HepG2 (cell line): ENCODE data around the gene NRBF2. TPM values are rescaled to one million over a fixed set of nuclear protein-coding genes. Genes with fewer than 3 reads are reported as not detected.

Source experiments
- ELF1 ChIP-seq: sonication (generic); formaldehyde crosslinking; IDR thresholded peaks from 2 replicates; pipeline ENCODE4 v1.4.0; 2020; ENCODE audit warnings: missing genetic modification reagents
- ETV5 ChIP-seq: IDR thresholded peaks from 2 replicates; pipeline ENCODE4 v1.6.1; 2018; ENCODE audit warnings: missing biosample characterization, missing genetic modification reagents, inconsistent platforms, borderline replicate concordance
- NAIF1 ChIP-seq: sonication (generic); formaldehyde crosslinking; IDR thresholded peaks from 2 replicates; pipeline ENCODE4 v1.5.0; 2020; ENCODE audit warnings: mild to moderate bottlenecking, missing genetic modification reagents, borderline replicate concordance
- RFXANK ChIP-seq: IDR thresholded peaks from 2 replicates; pipeline ENCODE4 v1.6.1; 2016
- SKI ChIP-seq: fragments of 450-650 bp; IDR thresholded peaks from one replicate; pipeline ENCODE4 v1.6.1; 2018; ENCODE audit warnings: mild to moderate bottlenecking; ENCODE audit not compliant: partially characterized antibody
- SNRNP70 ChIP-seq: fragments of 200-400 bp; formaldehyde crosslinking; IDR thresholded peaks from 2 replicates; pipeline ENCODE4 v1.6.1; 2017; ENCODE audit warnings: mild to moderate bottlenecking, low read depth, low read length, moderate library complexity
- SP2 ChIP-seq: sonication (generic); formaldehyde crosslinking; IDR thresholded peaks from 2 replicates; pipeline ENCODE4 v1.5.1; 2020; ENCODE audit warnings: mild to moderate bottlenecking, missing genetic modification reagents
- TBX3 ChIP-seq: fragments of 450-650 bp; IDR thresholded peaks from 2 replicates; pipeline ENCODE4 v1.6.1; 2017; ENCODE audit warnings: antibody characterized with exemption, mild to moderate bottlenecking, inconsistent platforms, borderline replicate concordance
- ZBTB7A ChIP-seq: sonication (generic); formaldehyde crosslinking; IDR thresholded peaks from 2 replicates; pipeline ENCODE4 v1.8.0; 2022; ENCODE audit warnings: mild to moderate bottlenecking, missing genetic modification reagents
- ZFYVE20 ChIP-seq: sonication (generic); formaldehyde crosslinking; IDR thresholded peaks from 2 replicates; pipeline ENCODE4 v1.8.0; 2023; ENCODE audit warnings: low read depth, mild to moderate bottlenecking, moderate library complexity, missing genetic modification reagents, borderline replicate concordance
- ZMAT3 ChIP-seq: sonication (generic); formaldehyde crosslinking; conservative IDR thresholded peaks from 2 replicates; pipeline ENCODE4 v1.7.0; 2021; ENCODE audit warnings: missing genetic modification reagents
- ZNF432 ChIP-seq: sonication (generic); formaldehyde crosslinking; IDR thresholded peaks from 2 replicates; pipeline ENCODE4 v1.5.0; 2020; ENCODE audit warnings: missing genetic modification reagents, mild to moderate bottlenecking, borderline replicate concordance
- ZNF569 ChIP-seq: sonication (generic); formaldehyde crosslinking; IDR thresholded peaks from 2 replicates; pipeline ENCODE4 v1.5.0; 2020; ENCODE audit warnings: mild to moderate bottlenecking, missing genetic modification reagents, moderate library complexity, borderline replicate concordance
- ZSCAN9 ChIP-seq: IDR thresholded peaks from 2 replicates; pipeline ENCODE4 v1.6.1; 2016; ENCODE audit warnings: borderline replicate concordance
- polyA plus RNA-seq, 8 experiments: library from polyadenylated mRNA; depleted of rRNA in 3 of 8; stranded (reverse) in 7 of 8; unstranded in 1 of 8; fragments of >200 nt; fragmentation: Illumina TruSeq in 4 of 8; extraction: Trizol in 4 of 8; gene quantifications; 2 replicates each; pipeline versions ENCODE4 v1.2.1 to v1.2.3, GENCODE V29; 2011 to 2016; ENCODE audit warnings: low read depth in 4 of 8, missing spikeins in 1 of 8, mixed read lengths in 1 of 8; ENCODE audit not compliant: insufficient read depth in 1 of 8
- total RNA-seq, 5 experiments: library from RNA; depleted of rRNA; stranded (reverse); fragments of >200 nt; fragmentation: Illumina TruSeq; extraction: Trizol; gene quantifications; 2 replicates each; pipeline ENCODE4 v1.2.3, GENCODE V29; 2016; ENCODE audit warnings: low read depth in 1 of 5
- TF ChIP-seq, protein P1 (sequence below): sonication (generic); formaldehyde crosslinking; IDR thresholded peaks from 2 replicates; pipeline ENCODE4 v1.4.0; 2020; ENCODE audit warnings: missing genetic modification reagents, low read depth, mild to moderate bottlenecking, borderline replicate concordance
- TF ChIP-seq, protein P2 (sequence below): sonication (generic); formaldehyde crosslinking; IDR thresholded peaks from 2 replicates; pipeline ENCODE4 v1.4.0; 2020; ENCODE audit warnings: missing genetic modification reagents
- TF ChIP-seq, protein P3 (sequence below): conservative IDR thresholded peaks from 2 replicates; pipeline ENCODE4 v1.6.1; 2018; ENCODE audit warnings: missing genetic modification reagents
- TF ChIP-seq, protein P4 (sequence below), 2 experiments: sonication (generic) in 1 of 2; formaldehyde crosslinking in 1 of 2; IDR thresholded peaks; 2 replicates each; pipeline versions ENCODE4 v1.6.1 to v1.9.0; 2014 to 2022; ENCODE audit warnings: antibody characterized with exemption in 1 of 2, borderline replicate concordance in 1 of 2, inconsistent platforms in 1 of 2, low read depth in 1 of 2, missing genetic modification reagents in 1 of 2

Gene NRBF2
- total and polyA plus RNA-seq, 2 of the 13 experiments (the other 11 are each of a cell fraction or from before 2014, with no cell fraction given), result 20.0 to 28.4 TPM

DNA sequence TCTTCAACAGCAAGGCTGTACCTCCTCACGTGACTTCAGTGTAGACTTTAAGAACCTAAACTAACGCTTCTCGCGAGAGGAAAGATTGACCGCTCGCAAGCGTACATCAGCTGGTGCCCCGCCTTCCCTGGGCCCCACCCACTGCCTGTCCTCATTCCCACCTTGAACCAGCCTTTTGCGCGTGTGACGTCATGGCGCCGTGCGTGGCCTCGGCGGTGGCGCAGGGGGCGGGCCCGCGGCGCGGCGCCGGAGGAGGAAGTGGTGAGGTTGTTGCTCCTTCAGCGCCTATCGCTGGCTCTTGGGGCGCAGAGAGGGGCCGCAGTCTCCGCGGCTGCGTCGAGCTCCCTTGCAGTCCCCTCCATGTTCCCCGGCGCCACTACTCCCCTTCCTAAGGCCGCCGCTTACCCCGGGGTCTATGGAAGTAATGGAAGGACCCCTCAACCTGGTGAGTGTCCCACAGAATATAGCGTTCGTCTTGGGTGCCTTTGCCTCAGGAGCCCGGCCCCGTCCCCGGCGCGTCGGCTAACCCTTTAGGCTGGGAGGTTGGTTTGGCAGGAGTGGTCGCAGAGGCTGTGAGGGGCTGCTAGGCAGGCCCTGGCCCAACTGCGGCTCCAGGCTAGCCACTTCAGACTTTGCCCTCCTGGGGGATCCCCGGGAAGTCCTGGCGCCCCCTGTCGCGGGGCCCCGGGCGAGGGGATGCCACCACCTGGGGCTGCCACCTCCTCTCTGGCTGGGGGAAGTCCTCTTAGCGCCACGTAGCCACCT, at the start of gene NRBF2 (continued):
- TF ChIP-seq RFXANK (CRISPR knock-in tag) (0 out of 2 replicates have a peak, but pooled peaks have one; percentile 41), NAIF1 (CRISPR knock-in tag) (no peak), SP2 (peak; percentile 60), SKI (peak; percentile 9), ELF1 (CRISPR knock-in tag) (0 out of 2 replicates have a peak, but pooled peaks have one; percentile 24), ZBTB7A (CRISPR knock-in tag) (no peak), ZFYVE20 (CRISPR knock-in tag) (no peak), ETV5 (CRISPR knock-in tag) (no peak), ZMAT3 (CRISPR knock-in tag) (0 out of 2 replicates have a peak, but pooled peaks have one; percentile 36), ZNF432 (CRISPR knock-in tag) (no peak), TBX3 (no peak), ZSCAN9 (CRISPR knock-in tag) (no peak), SNRNP70 (no peak), ZNF569 (CRISPR knock-in tag) (no peak)
- TF ChIP-seq, protein P1, sequence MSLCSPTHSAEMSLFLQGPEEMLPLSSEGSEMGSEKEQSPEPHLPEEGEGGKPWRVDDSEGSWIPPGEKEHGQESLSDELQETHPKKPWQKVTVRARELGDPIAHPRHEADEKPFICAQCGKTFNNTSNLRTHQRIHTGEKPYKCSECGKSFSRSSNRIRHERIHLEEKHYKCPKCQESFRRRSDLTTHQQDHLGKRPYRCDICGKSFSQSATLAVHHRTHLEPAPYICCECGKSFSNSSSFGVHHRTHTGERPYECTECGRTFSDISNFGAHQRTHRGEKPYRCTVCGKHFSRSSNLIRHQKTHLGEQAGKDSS (CRISPR knock-in tag), result no peak
- TF ChIP-seq, protein P2, sequence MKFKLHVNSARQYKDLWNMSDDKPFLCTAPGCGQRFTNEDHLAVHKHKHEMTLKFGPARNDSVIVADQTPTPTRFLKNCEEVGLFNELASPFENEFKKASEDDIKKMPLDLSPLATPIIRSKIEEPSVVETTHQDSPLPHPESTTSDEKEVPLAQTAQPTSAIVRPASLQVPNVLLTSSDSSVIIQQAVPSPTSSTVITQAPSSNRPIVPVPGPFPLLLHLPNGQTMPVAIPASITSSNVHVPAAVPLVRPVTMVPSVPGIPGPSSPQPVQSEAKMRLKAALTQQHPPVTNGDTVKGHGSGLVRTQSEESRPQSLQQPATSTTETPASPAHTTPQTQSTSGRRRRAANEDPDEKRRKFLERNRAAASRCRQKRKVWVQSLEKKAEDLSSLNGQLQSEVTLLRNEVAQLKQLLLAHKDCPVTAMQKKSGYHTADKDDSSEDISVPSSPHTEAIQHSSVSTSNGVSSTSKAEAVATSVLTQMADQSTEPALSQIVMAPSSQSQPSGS (CRISPR knock-in tag), result peak; percentile 92
- TF ChIP-seq, protein P3, sequence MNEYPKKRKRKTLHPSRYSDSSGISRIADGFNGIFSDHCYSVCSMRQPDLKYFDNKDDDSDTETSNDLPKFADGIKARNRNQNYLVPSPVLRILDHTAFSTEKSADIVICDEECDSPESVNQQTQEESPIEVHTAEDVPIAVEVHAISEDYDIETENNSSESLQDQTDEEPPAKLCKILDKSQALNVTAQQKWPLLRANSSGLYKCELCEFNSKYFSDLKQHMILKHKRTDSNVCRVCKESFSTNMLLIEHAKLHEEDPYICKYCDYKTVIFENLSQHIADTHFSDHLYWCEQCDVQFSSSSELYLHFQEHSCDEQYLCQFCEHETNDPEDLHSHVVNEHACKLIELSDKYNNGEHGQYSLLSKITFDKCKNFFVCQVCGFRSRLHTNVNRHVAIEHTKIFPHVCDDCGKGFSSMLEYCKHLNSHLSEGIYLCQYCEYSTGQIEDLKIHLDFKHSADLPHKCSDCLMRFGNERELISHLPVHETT (CRISPR knock-in tag), result 0 out of 2 replicates have a peak, but pooled peaks have one; percentile 48
- TF ChIP-seq, protein P4, sequence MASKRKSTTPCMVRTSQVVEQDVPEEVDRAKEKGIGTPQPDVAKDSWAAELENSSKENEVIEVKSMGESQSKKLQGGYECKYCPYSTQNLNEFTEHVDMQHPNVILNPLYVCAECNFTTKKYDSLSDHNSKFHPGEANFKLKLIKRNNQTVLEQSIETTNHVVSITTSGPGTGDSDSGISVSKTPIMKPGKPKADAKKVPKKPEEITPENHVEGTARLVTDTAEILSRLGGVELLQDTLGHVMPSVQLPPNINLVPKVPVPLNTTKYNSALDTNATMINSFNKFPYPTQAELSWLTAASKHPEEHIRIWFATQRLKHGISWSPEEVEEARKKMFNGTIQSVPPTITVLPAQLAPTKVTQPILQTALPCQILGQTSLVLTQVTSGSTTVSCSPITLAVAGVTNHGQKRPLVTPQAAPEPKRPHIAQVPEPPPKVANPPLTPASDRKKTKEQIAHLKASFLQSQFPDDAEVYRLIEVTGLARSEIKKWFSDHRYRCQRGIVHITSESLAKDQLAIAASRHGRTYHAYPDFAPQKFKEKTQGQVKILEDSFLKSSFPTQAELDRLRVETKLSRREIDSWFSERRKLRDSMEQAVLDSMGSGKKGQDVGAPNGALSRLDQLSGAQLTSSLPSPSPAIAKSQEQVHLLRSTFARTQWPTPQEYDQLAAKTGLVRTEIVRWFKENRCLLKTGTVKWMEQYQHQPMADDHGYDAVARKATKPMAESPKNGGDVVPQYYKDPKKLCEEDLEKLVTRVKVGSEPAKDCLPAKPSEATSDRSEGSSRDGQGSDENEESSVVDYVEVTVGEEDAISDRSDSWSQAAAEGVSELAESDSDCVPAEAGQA (IDR thresholded peaks at IDR 0.05; ENCODE audit: low read depth), result peak; percentile 86
- TF ChIP-seq, protein P4 (CRISPR knock-in tag; IDR thresholded peaks at IDR 0.05; ENCODE audit: borderline replicate concordance), result no peak
